Upper lobe of right lung (tissue), 1 donor: ENCODE measurements around the gene ADGRV1. TPM values are rescaled to one million over a fixed set of nuclear protein-coding genes. Genes with fewer than 3 reads are reported as not detected.

Experiments
- ATAC-seq: fragments of 200-7000 bp; cut with Tn5 transposase; one replicate; pipeline ENCODE4 v1.9.1; 2020; ENCODE audit warnings: mild to moderate bottlenecking, moderate library complexity
- DNase-seq: peaks from one replicate; pipeline ENCODE4 v3.0.0-alpha.2; 2020
- H3K27ac ChIP-seq: fragments of 200-600 bp; one replicate; pipeline ENCODE4 v1.8.0; 2022
- H3K27me3 ChIP-seq: fragments of 200-600 bp; one replicate; pipeline ENCODE4 v1.8.0; 2022; ENCODE audit warnings: mild to moderate bottlenecking
- H3K36me3 ChIP-seq: fragments of 200-600 bp; one replicate; pipeline ENCODE4 v1.8.0; 2022
- H3K4me1 ChIP-seq: fragments of 200-600 bp; one replicate; pipeline ENCODE4 v1.8.0; 2022
- H3K4me3 ChIP-seq: fragments of 200-600 bp; one replicate; pipeline ENCODE4 v1.8.0; 2022; ENCODE audit warnings: mild to moderate bottlenecking
- H3K9me3 ChIP-seq: fragments of 200-600 bp; one replicate; pipeline ENCODE4 v1.8.0; 2022
- CTCF ChIP-seq: fragments of 200-600 bp; IDR thresholded peaks from one replicate; pipeline ENCODE4 v1.8.0; 2022; ENCODE audit warnings: antibody characterized with exemption
- intact Hi-C: fragments of 100-400 bp; cut with DNase I; formaldehyde crosslinking; loops from one replicate; pipeline ENCODE4 v1.11.0; 2022
- total RNA-seq: library from RNA; stranded (reverse); fragmentation: NEBNext Ultra II Directional; extraction: Animal tissue kit (Norgen Biotek cat#: 25700); gene quantifications from one replicate; pipeline ENCODE4 v1.2.1, GENCODE V29; 2021
- donor health status: DM: no; HTN: yes; CAD: no; lungs with severe emphysema.

Gene ADGRV1
- total RNA-seq, 1 donor from 2014 or later, result 47.1 TPM

GRCh38 chr5:91022518-91022917 is 463.9 kb downstream of the ADGRV1 start:
- intact Hi-C loops, result no loop called here
- Histone ChIP-seq H3K27ac (no peak overlapping the region), H3K4me3 (no peak overlapping the region), H3K9me3 (no peaks in the 10 kb centered on the region), H3K36me3 (no peaks in the 10 kb centered on the region), H3K27me3 (no peaks in the 10 kb centered on the region), H3K4me1 (peaks cover 14% of the 10 kb centered on the region)
- no peak for DNase-seq
- ATAC-seq, result no peak
- TF ChIP-seq CTCF, result no peak

- H3K27me3 ChIP-seq, result no peaks in the 10 kb centered on the region
- peaks cover 11% of the 10 kb centered on the region for H3K4me1 ChIP-seq
- ATAC-seq (no peak), DNase-seq (no peak)
- intact Hi-C loops, result no loop called here
- H3K9me3 ChIP-seq, result no peaks in the 10 kb centered on the region
- no peak for TF ChIP-seq CTCF
- H3K36me3 ChIP-seq, result no peaks in the 10 kb centered on the region
- no peak overlapping the region for H3K27ac ChIP-seq
- no peak overlapping the region for H3K4me3 ChIP-seq
Observed at GRCh38 chr5:91024206-91024605, 465.6 kb downstream of the ADGRV1 start.

DNA sequence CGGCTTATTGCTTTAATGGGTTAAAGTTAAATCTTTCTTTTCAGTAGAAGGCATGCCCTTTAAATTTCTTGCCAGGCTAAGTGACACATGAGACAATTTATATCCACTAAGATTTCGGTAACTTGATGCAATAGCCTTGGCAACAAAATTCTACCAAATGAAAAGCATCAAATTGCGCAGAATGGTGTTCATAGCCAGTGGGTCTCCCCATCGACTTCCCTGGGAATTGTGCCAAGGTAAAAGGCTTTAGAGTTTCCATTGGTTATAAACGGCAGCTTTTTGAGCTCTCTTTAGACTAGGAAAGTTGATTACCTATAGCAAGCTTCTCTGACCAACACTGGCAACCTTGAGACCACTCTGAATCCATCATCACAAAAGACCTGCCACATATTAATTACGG is 466.1 kb downstream of the ADGRV1 start:
- ATAC-seq, result no peak

GRCh38 chr5:91025449-91025848 is 466.9 kb downstream of the ADGRV1 start:
- Histone ChIP-seq H3K4me3 (no peak overlapping the region), H3K9me3 (no peaks in the 10 kb centered on the region), H3K27ac (no peak overlapping the region), H3K27me3 (no peaks in the 10 kb centered on the region), H3K4me1 (peaks cover 11% of the 10 kb centered on the region), H3K36me3 (no peaks in the 10 kb centered on the region)
- intact Hi-C loops, result no loop called here
- DNase-seq (no peak), ATAC-seq (no peak)
- no peak for TF ChIP-seq CTCF

More for the DNA sequence above, 466.1 kb downstream of the ADGRV1 start:
- Histone ChIP-seq H3K27ac (no peak overlapping the region), H3K4me1 (peaks cover 11% of the 10 kb centered on the region), H3K9me3 (no peaks in the 10 kb centered on the region), H3K36me3 (no peaks in the 10 kb centered on the region), H3K27me3 (no peaks in the 10 kb centered on the region), H3K4me3 (no peak overlapping the region)
- TF ChIP-seq CTCF, result no peak
- intact Hi-C loops, result no loop called here
- DNase-seq, result no peak

DNA sequence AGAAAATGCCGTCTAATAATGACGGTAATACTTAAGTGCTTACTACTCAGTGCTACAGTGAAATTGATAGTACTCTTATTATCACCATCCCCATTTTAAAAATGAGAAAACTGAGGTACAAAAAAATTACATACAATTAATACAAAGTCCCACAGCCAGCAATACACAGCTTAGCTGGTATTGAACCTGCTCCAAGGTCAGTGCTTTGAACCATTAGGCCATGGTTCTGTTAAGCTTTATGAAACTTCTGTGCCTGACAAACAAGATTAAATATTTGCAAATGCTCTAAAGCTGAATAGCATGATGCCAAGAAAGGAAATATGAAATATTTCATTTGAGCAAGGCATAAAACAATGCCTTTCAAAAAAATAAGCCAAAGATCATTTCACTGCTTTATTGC is 467.4 kb downstream of the ADGRV1 start:
- H3K27ac ChIP-seq, result no peak overlapping the region
- intact Hi-C loops, result no loop called here
- H3K4me1 ChIP-seq, result peaks cover 11% of the 10 kb centered on the region
- H3K4me3 ChIP-seq, result no peak overlapping the region
- no peaks in the 10 kb centered on the region for H3K9me3 ChIP-seq
- DNase-seq, result no peak
- no peak for TF ChIP-seq CTCF
- no peaks in the 10 kb centered on the region for H3K36me3 ChIP-seq
- ATAC-seq, result no peak
- no peaks in the 10 kb centered on the region for H3K27me3 ChIP-seq

DNA sequence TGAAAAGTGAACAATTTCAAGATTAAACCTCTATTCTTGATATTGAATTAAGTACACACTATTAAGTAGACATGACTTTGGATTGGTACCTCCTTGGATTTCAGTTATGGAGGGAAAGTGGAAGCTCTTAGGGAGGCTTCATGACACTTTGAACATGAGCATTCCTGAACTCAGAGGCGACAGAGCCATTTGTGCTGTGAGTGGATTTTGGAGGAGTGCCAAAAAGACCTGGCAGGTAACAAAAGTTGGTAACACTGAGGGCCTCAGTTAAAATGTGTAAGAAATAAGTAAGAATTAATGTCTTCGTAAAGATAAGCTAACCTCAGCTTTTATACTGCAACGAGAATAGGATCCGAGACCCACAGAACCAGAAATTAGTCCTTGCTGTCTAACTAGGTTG is 467.9 kb downstream of the ADGRV1 start:
- Histone ChIP-seq H3K27me3 (no peaks in the 10 kb centered on the region), H3K36me3 (no peaks in the 10 kb centered on the region), H3K9me3 (no peaks in the 10 kb centered on the region), H3K27ac (no peak overlapping the region), H3K4me3 (no peak overlapping the region), H3K4me1 (peaks cover 11% of the 10 kb centered on the region)
- DNase-seq (no peak), ATAC-seq (no peak)
- intact Hi-C loops, result no loop called here
- TF ChIP-seq CTCF, result no peak
